Panc1 (cell line): ENCODE results near the gene TIGAR. TPM values are rescaled to one million over a fixed set of nuclear protein-coding genes. Genes with fewer than 3 reads are reported as not detected.

Experiments
- ATAC-seq: fragments of 200-7000 bp; cut with Tn5 transposase; 2 replicates; pipeline ENCODE4 v1.9.1; 2020; ENCODE audit warnings: mild to moderate bottlenecking, moderate library complexity
- BruUV-seq: library from RNA; stranded (reverse); fragments of 400-500 nt; replicated peaks from 2 replicates; lab custom pipeline; 2021; lab: Mats Ljungman, UMichigan
- CTCF ChIA-PET: fragments of 300-600 bp; sonication (Branson Sonifier 250); formaldehyde crosslinking; loops from one replicate; lab custom pipeline; 2022; ENCODE audit warnings: antibody characterized with exemption; lab: Charles Lee
- POLR2A ChIA-PET: fragments of 300-600 bp; sonication (Branson Sonifier 250); formaldehyde crosslinking; loops from one replicate; lab custom pipeline; 2022; ENCODE audit warnings: antibody characterized with exemption; lab: Charles Lee
- DNase-seq: peaks from one replicate; pipeline ENCODE4 v3.0.0-alpha.2; 2010; ENCODE audit warnings: low read depth, low spot score
- H3K27ac ChIP-seq: 2 replicates; pipeline ENCODE4 v1.5.1; 2011; ENCODE audit warnings: mild to moderate bottlenecking, low read length, inconsistent platforms
- H3K27me3 ChIP-seq: fragments of 200-500 bp; sonication (Bioruptor generic); 2 replicates; pipeline ENCODE4 v1.6.0; 2014; ENCODE audit warnings: low read length, inconsistent platforms; ENCODE audit not compliant: control insufficient read depth, insufficient read depth
- H3K36me3 ChIP-seq: fragments of 200-500 bp; sonication (Bioruptor generic); 2 replicates; pipeline ENCODE4 v1.5.1; 2014; ENCODE audit warnings: inconsistent platforms, mild to moderate bottlenecking, low read length, moderate library complexity; ENCODE audit not compliant: control insufficient read depth, insufficient read depth
- H3K4me1 ChIP-seq: 2 replicates; pipeline ENCODE4 v1.5.1; 2011; ENCODE audit warnings: inconsistent platforms, mild to moderate bottlenecking, low read length, moderate library complexity; ENCODE audit not compliant: control insufficient read depth, insufficient read depth
- H3K4me3 ChIP-seq, 2 experiments: 2 replicates each; pipeline ENCODE4 v1.5.1; 2011 to 2012; ENCODE audit warnings: low read depth in 2 of 2, low read length in 2 of 2, mild to moderate bottlenecking in 2 of 2, inconsistent platforms in 1 of 2, moderate library complexity in 1 of 2
- H3K9me3 ChIP-seq: fragments of 200-500 bp; sonication (Bioruptor generic); 2 replicates; pipeline ENCODE4 v1.5.1; 2014; ENCODE audit warnings: low read depth, mild to moderate bottlenecking, inconsistent platforms, low read length, moderate library complexity; ENCODE audit not compliant: control insufficient read depth, insufficient read depth
- CTCF ChIP-seq: fragments of 450-650 bp; IDR thresholded peaks from 2 replicates; pipeline ENCODE4 v1.5.1; 2017; ENCODE audit warnings: mild to moderate bottlenecking
- POLR2AphosphoS5 ChIP-seq: IDR thresholded peaks from 2 replicates; pipeline ENCODE4 v1.6.1; 2012; ENCODE audit warnings: mild to moderate bottlenecking, low read depth, low read length, moderate library complexity
- REST ChIP-seq, 2 experiments: IDR thresholded peaks; 2 replicates each; pipeline ENCODE4 v1.6.1; 2011 to 2012; ENCODE audit warnings: low read depth in 2 of 2, control low read depth in 1 of 2, low read length in 1 of 2, mild to moderate bottlenecking in 1 of 2, moderate library complexity in 1 of 2; ENCODE audit not compliant: insufficient read depth in 1 of 2
- SIN3A ChIP-seq: IDR thresholded peaks from 2 replicates; pipeline ENCODE4 v1.6.1; 2012; ENCODE audit warnings: low read depth, mild to moderate bottlenecking, low read length, moderate library complexity, borderline replicate concordance; ENCODE audit not compliant: insufficient read depth
- TCF7L2 ChIP-seq: IDR thresholded peaks from 2 replicates; pipeline ENCODE4 v1.6.1; 2011; ENCODE audit warnings: mild to moderate bottlenecking, low read depth, low read length, inconsistent platforms
- in situ Hi-C: cut with HindIII; loops from 2 replicates; pipeline ENCODE4 v1.10.0; 2016; ENCODE audit warnings: low sequenced_read_pairs, low pct_unique_long_range_greater_than_20kb
- intact Hi-C: fragments of 100-400 bp; cut with micrococcal nuclease; formaldehyde crosslinking; loops from one replicate; pipeline ENCODE4 v1.10.0; 2022; ENCODE audit not compliant: unreplicated experiment
- total RNA-seq: library from RNA; stranded (reverse); gene quantifications from one replicate; pipeline ENCODE4 v1.2.1, GENCODE V29; 2021; ENCODE audit not compliant: unreplicated experiment

TIGAR gene
- total RNA-seq, 1 experiment from 2014 or later = 17.4 TPM

DNA sequence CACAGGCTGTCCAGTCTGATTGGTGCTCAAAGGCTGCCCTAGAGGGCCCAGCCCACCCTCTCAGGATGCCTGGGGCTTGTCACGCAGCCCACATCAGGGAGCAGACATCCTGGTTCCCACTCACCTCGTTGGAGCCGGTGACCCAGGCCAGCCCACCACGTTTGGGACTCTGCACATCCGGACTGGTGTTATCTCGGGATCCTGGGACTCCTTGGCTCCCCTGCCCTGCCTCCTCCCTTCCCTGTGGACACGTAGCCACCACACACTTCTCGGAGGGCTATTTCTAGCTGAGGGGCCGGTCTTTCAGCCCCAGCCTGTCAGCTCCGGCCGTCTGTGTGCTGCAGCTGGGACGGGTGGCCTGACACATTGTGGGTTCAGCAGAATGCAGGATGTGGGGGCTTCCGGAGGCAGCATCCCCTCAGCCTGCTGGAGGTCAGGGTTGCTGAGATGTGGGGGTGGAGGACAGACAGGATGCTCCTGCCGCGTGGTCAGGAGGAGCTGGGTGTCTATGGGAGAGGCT, 71.3 kb downstream of the TIGAR start:
- no peaks in the 10 kb centered on the region for H3K9me3 ChIP-seq
- in situ Hi-C loops (no loop called here), intact Hi-C loops (no loop called here)
- ATAC-seq = no peak
- TF ChIP-seq SIN3A = no peak
- no peak for TF ChIP-seq TCF7L2
- no peak for TF ChIP-seq POLR2AphosphoS5
- TF ChIP-seq REST (IDR thresholded peaks at IDR 0.05; ENCODE audit: insufficient read depth in 1 of 2, low read depth in 2 of 2, low read length in 1 of 2) = no peak
- no TSS peak for BruUV-seq
- POLR2A ChIA-PET = no interaction called here
- no peak for DNase-seq
- H3K4me3 ChIP-seq = no peak overlapping the region
- H3K27me3 ChIP-seq = peaks cover 2% of the 10 kb centered on the region; the same call in 1 of the 2 replicates
- H3K4me1 ChIP-seq = no peaks in the 10 kb centered on the region
- no peak overlapping the region for H3K27ac ChIP-seq
- no peaks in the 10 kb centered on the region for H3K36me3 ChIP-seq
- CTCF ChIA-PET = no interaction called here

DNA sequence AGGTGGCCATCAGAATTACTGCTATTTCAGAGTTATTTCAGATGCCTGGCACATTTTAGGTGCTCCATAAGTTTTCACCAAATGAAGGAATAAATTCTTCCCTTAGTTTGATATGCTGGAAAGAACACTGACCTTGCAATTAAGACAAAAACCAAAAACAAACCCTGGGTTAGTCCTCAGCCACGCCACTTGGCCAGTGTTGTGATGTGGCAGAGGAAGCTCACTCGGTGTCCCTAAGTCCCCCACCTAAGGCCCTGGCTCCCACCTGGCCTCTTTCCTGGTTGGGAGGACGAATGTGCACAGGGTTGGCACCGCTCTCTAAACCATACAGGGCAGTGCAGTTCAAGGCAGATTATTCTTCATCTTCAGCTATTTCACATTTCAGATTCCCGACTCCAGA, 72.2 kb downstream of the TIGAR start:
- no peak for ATAC-seq
- H3K4me3 ChIP-seq = no peak overlapping the region
- H3K27me3 ChIP-seq = peaks cover 2% of the 10 kb centered on the region; the same call in 1 of the 2 replicates
- no peaks in the 10 kb centered on the region for H3K4me1 ChIP-seq
- DNase-seq = no peak
- in situ Hi-C loops = no loop called here
- no TSS peak for BruUV-seq
- no peaks in the 10 kb centered on the region for H3K36me3 ChIP-seq
- no peak overlapping the region for H3K27ac ChIP-seq
- intact Hi-C loops = no loop called here
- POLR2A ChIA-PET = no interaction called here
- CTCF ChIA-PET = no interaction called here
- H3K9me3 ChIP-seq = no peaks in the 10 kb centered on the region
- TF ChIP-seq SIN3A (no peak), TCF7L2 (no peak), REST (IDR thresholded peaks at IDR 0.05; ENCODE audit: insufficient read depth in 1 of 2, low read depth in 2 of 2, low read length in 1 of 2) (no peak), POLR2AphosphoS5 (no peak), CTCF (no peak)
